ENCODE data around the gene CILP. TPM values are rescaled to one million over a fixed set of nuclear protein-coding genes. Genes with fewer than 3 reads are reported as not detected.
A peak's percentile ranks its signal among the peaks of the same experiment; 100 is the strongest.

The CILP gene
- total and polyA plus RNA-seq, 2 donors from 2014 or later: 0.37 to 1.5 TPM

DNA sequence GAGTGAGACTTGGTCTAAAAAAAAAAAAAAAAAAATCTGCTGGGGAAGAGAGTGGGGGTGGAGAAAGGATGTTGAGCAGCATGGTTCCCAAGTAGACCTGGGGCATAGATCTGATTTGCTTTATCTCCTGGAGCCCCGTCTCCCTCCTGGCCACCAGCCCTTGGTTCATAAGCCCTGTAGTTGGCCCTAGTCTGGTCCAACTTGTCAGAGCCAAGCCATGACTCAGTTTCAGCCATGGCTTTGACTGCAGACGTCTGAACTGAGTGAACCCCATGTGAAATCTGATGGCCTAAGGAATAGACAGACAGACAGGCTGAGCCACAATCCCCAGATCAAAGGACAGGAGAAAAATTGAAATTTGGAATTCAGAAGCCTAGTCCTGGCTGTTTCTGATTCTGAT is 2.0 kb upstream of the CILP start:
- intact Hi-C loops (cut with DNase I): no loop called here
- no peak overlapping the region for H3K4me3 ChIP-seq (ENCODE audit: low read length in 3 of 3)
- no peak overlapping the region for H3K27ac ChIP-seq (ENCODE audit: low read depth in 2 of 2, low read length in 2 of 2)
- H3K27me3 ChIP-seq (ENCODE audit: control insufficient read depth, insufficient read depth, low read length): no peaks in the 10 kb centered on the region
- TF ChIP-seq, protein P1, sequence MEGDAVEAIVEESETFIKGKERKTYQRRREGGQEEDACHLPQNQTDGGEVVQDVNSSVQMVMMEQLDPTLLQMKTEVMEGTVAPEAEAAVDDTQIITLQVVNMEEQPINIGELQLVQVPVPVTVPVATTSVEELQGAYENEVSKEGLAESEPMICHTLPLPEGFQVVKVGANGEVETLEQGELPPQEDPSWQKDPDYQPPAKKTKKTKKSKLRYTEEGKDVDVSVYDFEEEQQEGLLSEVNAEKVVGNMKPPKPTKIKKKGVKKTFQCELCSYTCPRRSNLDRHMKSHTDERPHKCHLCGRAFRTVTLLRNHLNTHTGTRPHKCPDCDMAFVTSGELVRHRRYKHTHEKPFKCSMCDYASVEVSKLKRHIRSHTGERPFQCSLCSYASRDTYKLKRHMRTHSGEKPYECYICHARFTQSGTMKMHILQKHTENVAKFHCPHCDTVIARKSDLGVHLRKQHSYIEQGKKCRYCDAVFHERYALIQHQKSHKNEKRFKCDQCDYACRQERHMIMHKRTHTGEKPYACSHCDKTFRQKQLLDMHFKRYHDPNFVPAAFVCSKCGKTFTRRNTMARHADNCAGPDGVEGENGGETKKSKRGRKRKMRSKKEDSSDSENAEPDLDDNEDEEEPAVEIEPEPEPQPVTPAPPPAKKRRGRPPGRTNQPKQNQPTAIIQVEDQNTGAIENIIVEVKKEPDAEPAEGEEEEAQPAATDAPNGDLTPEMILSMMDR (IDR thresholded peaks at IDR 0.05; ENCODE audit: borderline replicate concordance, extremely low read depth, insufficient read depth): no peak
- H3K9ac ChIP-seq (ENCODE audit: low read length in 3 of 3): no peak overlapping the region
- H3K36me3 ChIP-seq (ENCODE audit: control insufficient read depth in 2 of 3, insufficient read depth in 3 of 3, low read length in 3 of 3): no peaks in the 10 kb centered on the region
- DNase-seq: no peak
- no peaks in the 10 kb centered on the region for H3K9me3 ChIP-seq (ENCODE audit: control insufficient read depth in 2 of 3, insufficient read depth in 1 of 3, low read length in 3 of 3)
- no peak for FAIRE-seq
- H3K4me1 ChIP-seq (ENCODE audit: control insufficient read depth in 2 of 3, insufficient read depth in 2 of 3, low read depth in 1 of 3, low read length in 3 of 3): peaks cover 0 to 8% (median 4%) of the 10 kb centered on the region in 3 donors

DNA sequence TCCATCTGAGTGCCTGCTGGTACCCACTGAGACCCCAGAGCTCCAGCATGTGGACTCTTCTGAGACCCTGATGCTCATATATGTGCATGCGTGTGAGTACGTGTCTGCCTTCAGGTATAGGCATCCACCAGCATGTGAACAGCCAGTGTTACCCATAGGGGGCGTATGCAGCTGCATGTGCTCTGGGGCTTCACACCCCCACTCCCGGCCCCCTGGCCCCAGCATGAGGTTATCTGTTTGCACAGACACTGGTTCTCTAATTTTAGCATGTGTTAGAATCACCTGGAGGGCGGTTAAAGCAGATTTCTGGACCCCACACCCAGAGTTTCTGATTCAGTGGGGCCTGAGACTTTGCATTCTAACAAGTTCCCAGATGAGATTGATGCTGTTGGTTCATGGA is 824 bp upstream of the CILP start:
- Histone ChIP-seq H3K27ac (ENCODE audit: low read depth in 2 of 2, low read length in 2 of 2) (no peak overlapping the region), H3K4me1 (ENCODE audit: control insufficient read depth in 2 of 3, insufficient read depth in 2 of 3, low read depth in 1 of 3, low read length in 3 of 3) (peaks cover 0 to 8% (median 4%) of the 10 kb centered on the region in 3 donors), H3K27me3 (ENCODE audit: control insufficient read depth, insufficient read depth, low read length) (no peaks in the 10 kb centered on the region), H3K9ac (ENCODE audit: low read length in 3 of 3) (no peak overlapping the region), H3K9me3 (ENCODE audit: control insufficient read depth in 2 of 3, insufficient read depth in 1 of 3, low read length in 3 of 3) (no peaks in the 10 kb centered on the region), H3K36me3 (ENCODE audit: control insufficient read depth in 2 of 3, insufficient read depth in 3 of 3, low read length in 3 of 3) (no peaks in the 10 kb centered on the region), H3K4me3 (ENCODE audit: low read length in 3 of 3) (no peak overlapping the region)
- DNase-seq (no peak), FAIRE-seq (no peak)
- intact Hi-C loops (cut with DNase I): no loop called here
- TF ChIP-seq, protein P1 (IDR thresholded peaks at IDR 0.05; ENCODE audit: borderline replicate concordance, extremely low read depth, insufficient read depth): peak; percentile 27

GRCh38 chr15:65211482-65211982 is 259 bp upstream of the CILP start:
- intact Hi-C loops (cut with DNase I): no loop called here
- no peaks in the 10 kb centered on the region for H3K36me3 ChIP-seq (ENCODE audit: control insufficient read depth in 2 of 3, insufficient read depth in 3 of 3, low read length in 3 of 3)
- H3K4me3 ChIP-seq (ENCODE audit: low read length in 3 of 3): no peak overlapping the region
- DNase-seq (peak; percentile 77 to 93 (median 84)), FAIRE-seq (no peak)
- H3K9me3 ChIP-seq (ENCODE audit: control insufficient read depth in 2 of 3, insufficient read depth in 1 of 3, low read length in 3 of 3): no peaks in the 10 kb centered on the region
- H3K4me1 ChIP-seq (ENCODE audit: control insufficient read depth in 2 of 3, insufficient read depth in 2 of 3, low read depth in 1 of 3, low read length in 3 of 3): peaks cover 0 to 8% (median 4%) of the 10 kb centered on the region in 3 donors
- H3K27ac ChIP-seq (ENCODE audit: low read depth in 2 of 2, low read length in 2 of 2): no peak overlapping the region
- H3K27me3 ChIP-seq (ENCODE audit: control insufficient read depth, insufficient read depth, low read length): no peaks in the 10 kb centered on the region
- TF ChIP-seq, protein P1 (IDR thresholded peaks at IDR 0.05; ENCODE audit: borderline replicate concordance, extremely low read depth, insufficient read depth): no peak
- H3K9ac ChIP-seq (ENCODE audit: low read length in 3 of 3): no peak overlapping the region

Measured in kidney (tissue), 14 donors.